HL-60 (cell line): ENCODE results near the gene ANKFY1.

Experiments
- DNase-seq, 2 experiments: peaks; one replicate each; pipeline ENCODE4 v3.0.0-alpha.2; 2010 to 2020; ENCODE audit warnings: low read depth in 1 of 2, low spot score in 1 of 2
- H3K27ac ChIP-seq: fragments of 250-450 bp; sonication (Bioruptor Pico); replicated peaks from 2 replicates; pipeline ENCODE4 v1.5.1; 2020; ENCODE audit warnings: mild to moderate bottlenecking, moderate library complexity
- H3K27me3 ChIP-seq: fragments of 250-450 bp; sonication (Bioruptor Pico); 2 replicates; pipeline ENCODE4 v1.5.1; 2021; ENCODE audit warnings: mild to moderate bottlenecking, moderate library complexity; ENCODE audit not compliant: insufficient read depth, poor library complexity, severe bottlenecking
- H3K4me3 ChIP-seq: replicated peaks from 2 replicates; pipeline ENCODE4 v1.5.1; 2011; ENCODE audit warnings: mild to moderate bottlenecking, control low read depth, low read length; ENCODE audit not compliant: insufficient read depth
- GABPA ChIP-seq: IDR thresholded peaks from 2 replicates; pipeline ENCODE4 v1.6.1; 2012; ENCODE audit warnings: low read depth
- POLR2AphosphoS5 ChIP-seq: IDR thresholded peaks from 2 replicates; pipeline ENCODE4 v1.6.1; 2012; ENCODE audit warnings: low read depth
- SPI1 ChIP-seq: IDR thresholded peaks from 2 replicates; pipeline ENCODE4 v1.6.1; 2012; ENCODE audit warnings: low read depth, mild to moderate bottlenecking, borderline replicate concordance
- TF ChIP-seq, protein P1 (sequence below): IDR thresholded peaks from one replicate; pipeline ENCODE4 v1.5.1; 2011; ENCODE audit warnings: low read length, control low read depth, inconsistent platforms; ENCODE audit not compliant: insufficient read depth
- TF ChIP-seq, protein P2 (sequence below): IDR thresholded peaks from 2 replicates; pipeline ENCODE4 v1.6.1; 2012; ENCODE audit warnings: low read depth; ENCODE audit not compliant: insufficient replicate concordance

ANKFY1 gene

DNA sequence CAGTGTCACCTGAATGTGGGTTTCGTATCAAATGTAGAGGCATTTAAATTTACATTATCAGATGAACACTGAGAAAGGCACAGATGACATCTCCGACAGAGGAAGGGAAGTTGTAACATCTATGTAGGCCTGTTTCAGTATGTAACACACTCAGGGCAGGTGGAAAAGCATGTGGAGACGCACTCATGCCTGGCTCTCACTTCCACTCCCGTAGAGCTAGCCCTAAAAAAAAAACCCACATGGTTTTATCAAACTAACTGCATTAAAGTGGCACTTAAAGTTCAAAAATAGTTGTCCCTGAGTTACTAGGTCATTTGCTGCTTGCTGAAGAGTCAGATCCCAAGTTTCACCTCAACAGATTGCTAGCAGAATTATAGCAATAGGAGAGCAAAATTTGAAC, 6.1 kb upstream of the ANKFY1 start:
- TF ChIP-seq, protein P1, sequence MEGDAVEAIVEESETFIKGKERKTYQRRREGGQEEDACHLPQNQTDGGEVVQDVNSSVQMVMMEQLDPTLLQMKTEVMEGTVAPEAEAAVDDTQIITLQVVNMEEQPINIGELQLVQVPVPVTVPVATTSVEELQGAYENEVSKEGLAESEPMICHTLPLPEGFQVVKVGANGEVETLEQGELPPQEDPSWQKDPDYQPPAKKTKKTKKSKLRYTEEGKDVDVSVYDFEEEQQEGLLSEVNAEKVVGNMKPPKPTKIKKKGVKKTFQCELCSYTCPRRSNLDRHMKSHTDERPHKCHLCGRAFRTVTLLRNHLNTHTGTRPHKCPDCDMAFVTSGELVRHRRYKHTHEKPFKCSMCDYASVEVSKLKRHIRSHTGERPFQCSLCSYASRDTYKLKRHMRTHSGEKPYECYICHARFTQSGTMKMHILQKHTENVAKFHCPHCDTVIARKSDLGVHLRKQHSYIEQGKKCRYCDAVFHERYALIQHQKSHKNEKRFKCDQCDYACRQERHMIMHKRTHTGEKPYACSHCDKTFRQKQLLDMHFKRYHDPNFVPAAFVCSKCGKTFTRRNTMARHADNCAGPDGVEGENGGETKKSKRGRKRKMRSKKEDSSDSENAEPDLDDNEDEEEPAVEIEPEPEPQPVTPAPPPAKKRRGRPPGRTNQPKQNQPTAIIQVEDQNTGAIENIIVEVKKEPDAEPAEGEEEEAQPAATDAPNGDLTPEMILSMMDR: no peak
- TF ChIP-seq GABPA (no peak), SPI1 (no peak), POLR2AphosphoS5 (no peak)
- TF ChIP-seq, protein P2, sequence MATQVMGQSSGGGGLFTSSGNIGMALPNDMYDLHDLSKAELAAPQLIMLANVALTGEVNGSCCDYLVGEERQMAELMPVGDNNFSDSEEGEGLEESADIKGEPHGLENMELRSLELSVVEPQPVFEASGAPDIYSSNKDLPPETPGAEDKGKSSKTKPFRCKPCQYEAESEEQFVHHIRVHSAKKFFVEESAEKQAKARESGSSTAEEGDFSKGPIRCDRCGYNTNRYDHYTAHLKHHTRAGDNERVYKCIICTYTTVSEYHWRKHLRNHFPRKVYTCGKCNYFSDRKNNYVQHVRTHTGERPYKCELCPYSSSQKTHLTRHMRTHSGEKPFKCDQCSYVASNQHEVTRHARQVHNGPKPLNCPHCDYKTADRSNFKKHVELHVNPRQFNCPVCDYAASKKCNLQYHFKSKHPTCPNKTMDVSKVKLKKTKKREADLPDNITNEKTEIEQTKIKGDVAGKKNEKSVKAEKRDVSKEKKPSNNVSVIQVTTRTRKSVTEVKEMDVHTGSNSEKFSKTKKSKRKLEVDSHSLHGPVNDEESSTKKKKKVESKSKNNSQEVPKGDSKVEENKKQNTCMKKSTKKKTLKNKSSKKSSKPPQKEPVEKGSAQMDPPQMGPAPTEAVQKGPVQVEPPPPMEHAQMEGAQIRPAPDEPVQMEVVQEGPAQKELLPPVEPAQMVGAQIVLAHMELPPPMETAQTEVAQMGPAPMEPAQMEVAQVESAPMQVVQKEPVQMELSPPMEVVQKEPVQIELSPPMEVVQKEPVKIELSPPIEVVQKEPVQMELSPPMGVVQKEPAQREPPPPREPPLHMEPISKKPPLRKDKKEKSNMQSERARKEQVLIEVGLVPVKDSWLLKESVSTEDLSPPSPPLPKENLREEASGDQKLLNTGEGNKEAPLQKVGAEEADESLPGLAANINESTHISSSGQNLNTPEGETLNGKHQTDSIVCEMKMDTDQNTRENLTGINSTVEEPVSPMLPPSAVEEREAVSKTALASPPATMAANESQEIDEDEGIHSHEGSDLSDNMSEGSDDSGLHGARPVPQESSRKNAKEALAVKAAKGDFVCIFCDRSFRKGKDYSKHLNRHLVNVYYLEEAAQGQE: no peak
- DNase-seq: no peak
- no peak overlapping the region for H3K27ac ChIP-seq
- H3K4me3 ChIP-seq: no peak overlapping the region
- no peaks in the 10 kb centered on the region for H3K27me3 ChIP-seq

DNA sequence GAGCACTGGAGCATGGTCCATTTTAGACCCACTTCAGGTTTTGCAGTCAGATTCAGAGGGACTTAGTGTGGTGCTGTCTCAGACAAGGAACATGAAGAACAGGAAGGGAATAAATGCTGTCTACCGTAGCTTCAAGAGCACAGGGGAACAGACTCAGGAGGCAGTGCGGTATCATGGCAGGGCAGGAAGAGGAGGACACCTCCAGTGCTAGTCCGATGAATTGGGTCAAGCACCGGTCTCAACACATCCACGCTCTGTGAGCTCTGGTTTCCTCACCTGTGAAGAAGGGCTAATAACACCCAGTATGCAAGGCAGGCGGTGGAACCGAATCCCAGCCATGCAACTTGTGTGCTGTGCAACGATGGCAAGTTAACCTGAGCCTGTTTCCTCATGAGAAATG, 3.6 kb upstream of the ANKFY1 start:
- DNase-seq: no peak

DNA sequence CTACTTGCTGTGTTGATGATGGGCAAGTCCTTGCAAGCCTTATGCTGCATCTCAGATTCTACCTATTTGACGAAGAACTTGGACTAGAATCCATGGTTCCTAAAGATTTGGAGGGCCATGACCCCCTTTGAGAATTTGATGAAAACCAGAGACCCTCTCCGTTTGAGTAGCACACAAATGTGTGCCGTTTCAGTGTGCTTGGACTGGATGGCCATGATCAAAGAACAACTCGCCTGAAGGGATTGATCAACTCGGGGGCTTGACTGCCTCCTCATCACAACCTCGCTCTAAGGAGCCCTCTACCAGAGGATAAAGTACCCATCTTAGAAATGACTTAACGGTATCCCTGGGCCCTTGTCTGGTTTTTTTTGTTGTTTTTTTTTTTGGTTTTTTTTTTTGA, 2.8 kb upstream of the ANKFY1 start:
- TF ChIP-seq GABPA (no peak), SPI1 (no peak), POLR2AphosphoS5 (no peak)
- TF ChIP-seq, protein P2: no peak
- TF ChIP-seq, protein P1: no peak
- no peak overlapping the region for H3K4me3 ChIP-seq
- no peak overlapping the region for H3K27ac ChIP-seq
- no peaks in the 10 kb centered on the region for H3K27me3 ChIP-seq
- DNase-seq: no peak

More for the DNA sequence above, 3.6 kb upstream of the ANKFY1 start:
- TF ChIP-seq, protein P2: no peak
- TF ChIP-seq GABPA (no peak), POLR2AphosphoS5 (no peak), SPI1 (no peak)
- TF ChIP-seq, protein P1: no peak
- Histone ChIP-seq H3K27ac (no peak overlapping the region), H3K27me3 (no peaks in the 10 kb centered on the region), H3K4me3 (no peak overlapping the region)
